ENCODE results near the gene BLOC1S1.

The BLOC1S1 gene

GRCh38 chr12:55728186-55728938 lies 12.5 kb downstream of the BLOC1S1 start:
- peak; percentile 69 for DNase-seq (ENCODE audit: low spot score)

- peak; percentile 97 for DNase-seq (ENCODE audit: low spot score)
Measured at GRCh38 chr12:55728939-55729818, 13.3 kb downstream of the BLOC1S1 start, which contains the start of gene CD63. Gene CD63, minus strand, starts transcription at chr12:55729009. Its CDS starts 668 bp downstream, at chr12:55728341.

- DNase-seq (ENCODE audit: low spot score), result peak; percentile 90
Measured at GRCh38 chr12:55729819-55730818, 14.3 kb downstream of the BLOC1S1 start.

GRCh38 chr12:55732288-55732687 lies 16.4 kb downstream of the BLOC1S1 start:
- DNase-seq (ENCODE audit: low spot score), result no peak

- no peak for DNase-seq (ENCODE audit: low spot score)
Measured at GRCh38 chr12:55733021-55733555, 17.2 kb downstream of the BLOC1S1 start.

GRCh38 chr12:55733858-55734257 lies 18.0 kb downstream of the BLOC1S1 start:
- DNase-seq (ENCODE audit: low spot score), result no peak

- DNase-seq (ENCODE audit: low spot score), result no peak
Measured at GRCh38 chr12:55734595-55734994, 18.7 kb downstream of the BLOC1S1 start.

- DNase-seq (ENCODE audit: low spot score), result no peak
Measured at GRCh38 chr12:55736076-55736475, 20.2 kb downstream of the BLOC1S1 start.

- peak; percentile 76 for DNase-seq (ENCODE audit: low spot score)
Measured at GRCh38 chr12:55736780-55737580, 21.1 kb downstream of the BLOC1S1 start.

- no peak for DNase-seq (ENCODE audit: low spot score)
Measured at GRCh38 chr12:55737581-55738122, 21.8 kb downstream of the BLOC1S1 start.

GRCh38 chr12:55738123-55739024 lies 22.5 kb downstream of the BLOC1S1 start:
- DNase-seq (ENCODE audit: low spot score), result peak; percentile 91

- DNase-seq (ENCODE audit: low spot score), result no peak
Measured at GRCh38 chr12:55739025-55739378, 23.2 kb downstream of the BLOC1S1 start.

- DNase-seq (ENCODE audit: low spot score), result no peak
Measured at GRCh38 chr12:55741931-55742680, 26.3 kb downstream of the BLOC1S1 start.

GRCh38 chr12:55742719-55743405 lies 27.0 kb downstream of the BLOC1S1 start, which contains the start of gene GDF11:
Gene GDF11, plus strand, starts transcription at chr12:55743122. Its CDS starts 195 bp downstream, at chr12:55743317.
- peak; percentile 91 for DNase-seq (ENCODE audit: low spot score)

- DNase-seq (ENCODE audit: low spot score), result peak; percentile 57
Measured at GRCh38 chr12:55743406-55744339, 27.8 kb downstream of the BLOC1S1 start.

GRCh38 chr12:55744340-55745030 lies 28.6 kb downstream of the BLOC1S1 start:
- no peak for DNase-seq (ENCODE audit: low spot score)

Data from Ammon's horn (tissue), 1 donor.